Caco-2 (cell line): ENCODE data around the gene PYGO2. TPM values are rescaled to one million over a fixed set of nuclear protein-coding genes. Genes with fewer than 3 reads are reported as not detected.
"Not testable (repeated sequence)": the region's sequence is repeated elsewhere in the genome, so short reads cannot be mapped to it uniquely, and the experiment has no call there.

Source experiments
- BruUV-seq: library from RNA; stranded (reverse); fragments of 400-500 nt; replicated peaks from 2 replicates; lab custom pipeline; 2021; lab: Mats Ljungman, UMichigan
- CTCF ChIA-PET: fragments of 300-600 bp; sonication (Branson Sonifier 250); formaldehyde crosslinking; loops from one replicate; lab custom pipeline; 2022; ENCODE audit warnings: antibody characterized with exemption; lab: Charles Lee
- POLR2A ChIA-PET: fragments of 300-600 bp; sonication (Branson Sonifier 250); formaldehyde crosslinking; loops from one replicate; lab custom pipeline; 2022; ENCODE audit warnings: antibody characterized with exemption; lab: Charles Lee
- DNase-seq, 2 experiments: peaks; one replicate each; pipeline versions ENCODE4 v3.0.0 to v3.0.0-alpha.2; 2020 to 2022
- H3K27me3 ChIP-seq: replicated peaks from 2 replicates; pipeline ENCODE4 v1.6.0; 2011; ENCODE audit warnings: low read length; ENCODE audit not compliant: control insufficient read depth, insufficient read depth
- H3K36me3 ChIP-seq: 2 replicates; pipeline ENCODE4 v1.5.1; 2011; ENCODE audit warnings: low read length; ENCODE audit not compliant: control insufficient read depth, insufficient read depth
- H3K4me1 ChIP-seq: fragments of 250-450 bp; sonication (Bioruptor Pico); 2 replicates; pipeline ENCODE4 v1.5.1; 2020; ENCODE audit warnings: mild to moderate bottlenecking
- H3K4me3 ChIP-seq: 2 replicates; pipeline ENCODE4 v1.5.1; 2011; ENCODE audit warnings: low read depth, mild to moderate bottlenecking, control low read depth, low read length
- H3K9me3 ChIP-seq: fragments of 250-450 bp; sonication (Bioruptor Pico); 2 replicates; pipeline ENCODE4 v1.5.1; 2020; ENCODE audit warnings: mild to moderate bottlenecking, moderate library complexity
- H3K27ac Mint-ChIP-seq: one replicate; pipeline ENCODE4 v1.8.0; 2022; ENCODE audit warnings: mixed read lengths; ENCODE audit not compliant: unreplicated experiment
- H3K27me3 Mint-ChIP-seq: one replicate; pipeline ENCODE4 v1.8.0; 2022; ENCODE audit warnings: mixed read lengths; ENCODE audit not compliant: insufficient read depth, unreplicated experiment
- H3K36me3 Mint-ChIP-seq: one replicate; pipeline ENCODE4 v1.8.0; 2022; ENCODE audit warnings: mild to moderate bottlenecking, mixed read lengths; ENCODE audit not compliant: insufficient read depth, unreplicated experiment
- H3K4me1 Mint-ChIP-seq: one replicate; pipeline ENCODE4 v1.8.0; 2022; ENCODE audit warnings: low read depth, mixed read lengths; ENCODE audit not compliant: unreplicated experiment
- H3K4me3 Mint-ChIP-seq: one replicate; pipeline ENCODE4 v1.8.0; 2022; ENCODE audit warnings: mild to moderate bottlenecking, moderate library complexity, mixed read lengths; ENCODE audit not compliant: unreplicated experiment
- H3K9me3 Mint-ChIP-seq: one replicate; pipeline ENCODE4 v1.8.0; 2022; ENCODE audit warnings: mixed read lengths; ENCODE audit not compliant: unreplicated experiment
- CTCF ChIP-seq, 2 experiments: fragments of 200-600 bp in 1 of 2; IDR thresholded peaks; 1 replicate in 1 of 2; 2 replicates in 1 of 2; pipeline versions ENCODE4 v1.5.1 to v1.8.0; 2011 to 2022; ENCODE audit warnings: antibody characterized with exemption in 1 of 2, control low read depth in 1 of 2, inconsistent platforms in 1 of 2, low read depth in 1 of 2, low read length in 1 of 2, mild to moderate bottlenecking in 1 of 2, moderate library complexity in 1 of 2; ENCODE audit not compliant: insufficient read depth in 1 of 2, severe bottlenecking in 1 of 2, unreplicated experiment in 1 of 2
- intact Hi-C: fragments of 100-400 bp; cut with micrococcal nuclease; formaldehyde crosslinking; loops from one replicate; pipeline ENCODE4 v1.10.0; 2022; ENCODE audit not compliant: unreplicated experiment
- total RNA-seq: library from RNA; stranded (reverse); gene quantifications from 2 replicates; pipeline ENCODE4 v1.2.3, GENCODE V29; 2022

Gene PYGO2
- total RNA-seq, 1 experiment from 2014 or later: 34.9 TPM

DNA sequence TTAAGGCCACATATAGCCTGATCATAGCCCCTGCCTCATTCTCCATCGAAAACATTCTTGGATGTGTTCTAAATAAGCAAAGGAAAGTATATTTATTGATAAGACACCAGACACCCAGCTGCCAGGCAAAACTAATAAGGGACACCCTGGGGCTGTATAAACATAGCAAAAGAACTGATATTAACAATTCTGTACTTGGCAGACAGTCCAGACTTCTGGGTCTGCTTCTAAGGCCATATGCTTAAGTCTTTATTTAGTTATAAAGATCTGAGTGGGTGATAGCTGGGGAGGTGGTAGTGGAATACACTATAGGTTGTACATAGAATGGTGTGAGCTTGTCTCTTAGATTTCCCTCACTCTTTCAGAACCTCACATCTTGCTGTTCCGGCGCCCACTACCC, 16.8 kb upstream of the PYGO2 start:
- no TSS peak for BruUV-seq

DNA sequence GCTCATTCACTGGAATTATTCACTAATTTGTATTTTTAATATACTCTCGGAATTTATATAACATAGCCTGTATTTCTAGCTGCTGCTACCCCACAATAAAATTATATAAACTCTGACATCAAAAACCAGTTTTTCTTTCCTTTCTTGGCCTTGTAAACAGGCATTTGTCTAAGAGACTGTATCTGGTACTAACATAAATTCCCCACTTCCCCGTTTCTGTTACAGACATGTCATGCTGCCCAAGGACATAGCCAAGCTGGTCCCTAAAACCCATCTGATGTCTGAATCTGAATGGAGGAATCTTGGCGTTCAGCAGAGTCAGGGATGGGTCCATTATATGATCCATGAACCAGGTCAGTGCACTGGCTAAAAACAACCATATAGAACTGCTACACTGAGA, 16.2 kb upstream of the PYGO2 start:
- intact Hi-C loops, DNase-seq, H3K27me3 Mint-ChIP-seq, H3K9me3 ChIP-seq, H3K27ac Mint-ChIP-seq, BruUV-seq, H3K9me3 Mint-ChIP-seq, H3K4me3 Mint-ChIP-seq, H3K4me1 Mint-ChIP-seq, H3K36me3 ChIP-seq, CTCF ChIA-PET, POLR2A ChIA-PET, H3K27me3 ChIP-seq, H3K4me1 ChIP-seq, H3K4me3 ChIP-seq: not testable (repeated sequence)
- peaks cover 40% of the 10 kb centered on the region for H3K36me3 Mint-ChIP-seq

More for the DNA sequence above, 16.8 kb upstream of the PYGO2 start:
- Mint-ChIP-seq H3K4me1 (no peaks in the 10 kb centered on the region), H3K9me3 (no peaks in the 10 kb centered on the region), H3K27me3 (no peaks in the 10 kb centered on the region), H3K27ac (no peak overlapping the region), H3K36me3 (peaks cover 40% of the 10 kb centered on the region), H3K4me3 (no peak overlapping the region)
- H3K4me3 ChIP-seq: no peak overlapping the region
- ChIA-PET CTCF (no interaction called here), POLR2A (no interaction called here)
- no peak for TF ChIP-seq CTCF (IDR thresholded peaks at IDR 0.05; ENCODE audit: insufficient read depth in 1 of 2, low read depth in 1 of 2, low read length in 1 of 2, severe bottlenecking in 1 of 2, unreplicated experiment in 1 of 2)
- no peak for DNase-seq
- H3K36me3 ChIP-seq: no peaks in the 10 kb centered on the region; the same call in 1 of the 2 replicates
- H3K9me3 ChIP-seq: no peaks in the 10 kb centered on the region
- intact Hi-C loops: no loop called here
- H3K27me3 ChIP-seq: no peaks in the 10 kb centered on the region
- no peaks in the 10 kb centered on the region; the same call in 1 of the 2 replicates for H3K4me1 ChIP-seq

- POLR2A ChIA-PET: interaction anchor here (1.3 to 1.8 kb wide), 2 partner anchors 8 to 39 kb away, joined by 4 to 5 read pairs; partner anchors contain the start of genes FLAD1 and PMVK
- H3K9me3 Mint-ChIP-seq: no peaks in the 10 kb centered on the region
- Histone ChIP-seq H3K4me1 (peaks cover 22% of the 10 kb centered on the region), H3K4me3 (peak overlapping the region; percentile 52), H3K36me3 (peaks cover 2% of the 10 kb centered on the region; the same call in 1 of the 2 replicates), H3K27me3 (no peaks in the 10 kb centered on the region), H3K9me3 (no peaks in the 10 kb centered on the region)
- no peak overlapping the region for H3K27ac Mint-ChIP-seq
- peak; percentile 62 to 63 for DNase-seq
- no peak for TF ChIP-seq CTCF (IDR thresholded peaks at IDR 0.05; ENCODE audit: insufficient read depth in 1 of 2, low read depth in 1 of 2, low read length in 1 of 2, severe bottlenecking in 1 of 2, unreplicated experiment in 1 of 2)
- BruUV-seq: TSS peak; percentile 66
- CTCF ChIA-PET: interaction anchor here (2.3 kb wide), 1 partner anchor 24 kb away, joined by 8 read pairs; no protein-coding TSS in a partner anchor
- H3K36me3 Mint-ChIP-seq: peaks cover 30% of the 10 kb centered on the region
- H3K4me1 Mint-ChIP-seq: peaks cover 18% of the 10 kb centered on the region
- no peak overlapping the region for H3K4me3 Mint-ChIP-seq
- intact Hi-C loops: no loop called here
- H3K27me3 Mint-ChIP-seq: no peaks in the 10 kb centered on the region
Measured at GRCh38 chr1:154975409-154976059, 14.0 kb upstream of the PYGO2 start.
